H9 (cell line): Measurements from ENCODE around the gene GHRL. TPM values are rescaled to one million over a fixed set of nuclear protein-coding genes. Genes with fewer than 3 reads are reported as not detected.

Experiments
- DNase-seq: peaks from one replicate; pipeline ENCODE4 v3.0.0-alpha.2; 2017
- H2AFZ ChIP-seq: one replicate; pipeline ENCODE4 v1.6.1; 2013; ENCODE audit warnings: mild to moderate bottlenecking, low read length, control low read depth, moderate library complexity
- H2AK5ac ChIP-seq: 2 replicates; pipeline ENCODE4 v1.6.1; 2013; ENCODE audit warnings: low read length, control low read depth, mixed read lengths; ENCODE audit not compliant: insufficient read length
- H2BK120ac ChIP-seq: one replicate; pipeline ENCODE4 v1.6.1; 2013; ENCODE audit warnings: low read depth, mild to moderate bottlenecking, low read length, control low read depth, inconsistent platforms; ENCODE audit not compliant: poor library complexity, severe bottlenecking
- H2BK12ac ChIP-seq: 2 replicates; pipeline ENCODE4 v1.6.1; 2013; ENCODE audit warnings: low read length, control low read depth, mixed read lengths, low read depth; ENCODE audit not compliant: insufficient read length
- H2BK15ac ChIP-seq: 2 replicates; pipeline ENCODE4 v1.6.1; 2013; ENCODE audit warnings: low read depth, low read length, control low read depth
- H2BK20ac ChIP-seq: one replicate; pipeline ENCODE4 v1.6.1; 2013; ENCODE audit warnings: low read depth, mild to moderate bottlenecking, low read length, control low read depth, inconsistent platforms; ENCODE audit not compliant: poor library complexity, severe bottlenecking
- H2BK5ac ChIP-seq: 2 replicates; pipeline ENCODE4 v1.6.1; 2013; ENCODE audit warnings: low read length, control low read depth, mixed read lengths; ENCODE audit not compliant: insufficient read length
- H3K14ac ChIP-seq: 2 replicates; pipeline ENCODE4 v1.6.1; 2013; ENCODE audit warnings: low read length, control low read depth; ENCODE audit not compliant: insufficient read depth
- H3K18ac ChIP-seq: 2 replicates; pipeline ENCODE4 v1.6.1; 2013; ENCODE audit warnings: low read depth, mild to moderate bottlenecking, mixed read lengths, low read length, control low read depth; ENCODE audit not compliant: insufficient read length
- H3K23ac ChIP-seq: 2 replicates; pipeline ENCODE4 v1.6.1; 2013; ENCODE audit warnings: low read length, control low read depth, mixed read lengths, low read depth; ENCODE audit not compliant: insufficient read length
- H3K23me2 ChIP-seq: 2 replicates; pipeline ENCODE4 v1.6.1; 2013; ENCODE audit warnings: low read depth, mild to moderate bottlenecking, mixed read lengths, low read length, control low read depth; ENCODE audit not compliant: insufficient read length, poor library complexity, severe bottlenecking
- H3K27ac ChIP-seq: 2 replicates; pipeline ENCODE4 v1.5.1; 2013; ENCODE audit warnings: low read length, control low read depth, mixed read lengths, low read depth; ENCODE audit not compliant: insufficient read length
- H3K27me3 ChIP-seq: 2 replicates; pipeline ENCODE4 v1.6.1; 2013; ENCODE audit warnings: low read length, control low read depth, inconsistent platforms; ENCODE audit not compliant: insufficient read depth
- H3K4ac ChIP-seq: 2 replicates; pipeline ENCODE4 v1.6.1; 2013; ENCODE audit warnings: low read depth, mild to moderate bottlenecking, control low read depth, inconsistent platforms, low read length, moderate library complexity
- H3K4me1 ChIP-seq: 2 replicates; pipeline ENCODE4 v1.6.1; 2013; ENCODE audit warnings: low read length, control low read depth, inconsistent platforms; ENCODE audit not compliant: insufficient read depth
- H3K4me2 ChIP-seq: 2 replicates; pipeline ENCODE4 v1.6.1; 2013; ENCODE audit warnings: low read length, control low read depth, mixed read lengths; ENCODE audit not compliant: insufficient read length, insufficient read depth
- H3K56ac ChIP-seq: 2 replicates; pipeline ENCODE4 v1.6.1; 2013; ENCODE audit warnings: low read depth, mild to moderate bottlenecking, mixed read lengths, low read length, control low read depth; ENCODE audit not compliant: insufficient read length
- H3K79me1 ChIP-seq: 2 replicates; pipeline ENCODE4 v1.6.1; 2013; ENCODE audit warnings: low read depth, mild to moderate bottlenecking, moderate library complexity, low read length, control low read depth, inconsistent platforms; ENCODE audit not compliant: insufficient read depth, poor library complexity, severe bottlenecking
- H3K79me2 ChIP-seq: 2 replicates; pipeline ENCODE4 v1.6.1; 2013; ENCODE audit warnings: low read length, control low read depth, inconsistent platforms; ENCODE audit not compliant: insufficient read depth
- H3K9ac ChIP-seq: 2 replicates; pipeline ENCODE4 v1.6.1; 2013; ENCODE audit warnings: low read length, control low read depth, mixed read lengths; ENCODE audit not compliant: insufficient read length; ENCODE audit errors: extremely low read depth
- H3K9me3 ChIP-seq: one replicate; pipeline ENCODE4 v1.6.1; 2013; ENCODE audit warnings: low read depth, low read length, inconsistent platforms; ENCODE audit not compliant: control insufficient read depth
- H3T11ph ChIP-seq: one replicate; pipeline ENCODE4 v1.6.1; 2013; ENCODE audit warnings: mild to moderate bottlenecking, low read length, control low read depth, inconsistent platforms
- H4K20me1 ChIP-seq: one replicate; pipeline ENCODE4 v1.6.1; 2013; ENCODE audit not compliant: control insufficient read depth, insufficient read length, insufficient read depth
- H4K5ac ChIP-seq: 2 replicates; pipeline ENCODE4 v1.6.1; 2013; ENCODE audit warnings: low read depth, mild to moderate bottlenecking, mixed read lengths, low read length, control low read depth; ENCODE audit not compliant: insufficient read length
- H4K8ac ChIP-seq: replicated peaks from 2 replicates; pipeline ENCODE4 v1.6.1; 2013; ENCODE audit warnings: low read length, control low read depth, mixed read lengths, low read depth; ENCODE audit not compliant: insufficient read length
- H4K91ac ChIP-seq: 2 replicates; pipeline ENCODE4 v1.6.1; 2013; ENCODE audit warnings: low read depth, mild to moderate bottlenecking, moderate library complexity, mixed read lengths, low read length, control low read depth; ENCODE audit not compliant: insufficient read length
- H3K27ac Mint-ChIP-seq, 3 experiments: 2 replicates in 2 of 3; 3 replicates in 1 of 3; pipeline ENCODE4 v1.8.0; 2020 to 2021; ENCODE audit warnings: mixed read lengths in 3 of 3, mild to moderate bottlenecking in 1 of 3, moderate library complexity in 1 of 3
- H3K27me3 Mint-ChIP-seq: 2 replicates; pipeline ENCODE4 v1.8.0; 2021; ENCODE audit warnings: low read depth, mild to moderate bottlenecking, moderate library complexity, mixed read lengths
- H3K36me3 Mint-ChIP-seq, 3 experiments: 2 replicates in 2 of 3; 3 replicates in 1 of 3; pipeline ENCODE4 v1.8.0; 2020 to 2021; ENCODE audit warnings: low read depth in 3 of 3, mixed read lengths in 3 of 3; ENCODE audit not compliant: insufficient read depth in 1 of 3
- H3K4me1 Mint-ChIP-seq, 2 experiments: 2 replicates each; pipeline ENCODE4 v1.8.0; 2020; ENCODE audit warnings: mixed read lengths in 2 of 2
- H3K4me3 Mint-ChIP-seq, 2 experiments: 2 replicates in 1 of 2; 3 replicates in 1 of 2; pipeline ENCODE4 v1.8.0; 2020 to 2021; ENCODE audit warnings: mild to moderate bottlenecking in 2 of 2, mixed read lengths in 2 of 2, moderate library complexity in 1 of 2
- H3K9me3 Mint-ChIP-seq, 2 experiments: 2 replicates in 1 of 2; 3 replicates in 1 of 2; pipeline ENCODE4 v1.8.0; 2020; ENCODE audit warnings: mild to moderate bottlenecking in 2 of 2, mixed read lengths in 2 of 2, moderate library complexity in 1 of 2
- WGBS: extraction: QIAGEN DNeasy Blood & Tissue Kit; methylation state at CpG from one replicate; pipeline ENCODE4 v1.1.7; 2013; ENCODE audit warnings: missing lambda C conversion rate, low lambda C conversion rate, mixed read lengths; ENCODE audit not compliant: insufficient read length; ENCODE audit errors: extremely low coverage; 5-methylcytosine and 5-hydroxymethylcytosine counted together
- total RNA-seq: library from RNA; stranded (reverse); gene quantifications from 2 replicates; pipeline ENCODE4 v1.2.1, GENCODE V29; 2021
- TF ChIP-seq, protein P1 (sequence below): fragments of 200-600 bp; sonication (generic); conservative IDR thresholded peaks from 3 replicates; pipeline ENCODE4 v1.8.0; 2021; ENCODE audit warnings: antibody characterized with exemption, mild to moderate bottlenecking

The GHRL gene
- total RNA-seq, 1 experiment from 2014 or later: 1.3 TPM

DNA sequence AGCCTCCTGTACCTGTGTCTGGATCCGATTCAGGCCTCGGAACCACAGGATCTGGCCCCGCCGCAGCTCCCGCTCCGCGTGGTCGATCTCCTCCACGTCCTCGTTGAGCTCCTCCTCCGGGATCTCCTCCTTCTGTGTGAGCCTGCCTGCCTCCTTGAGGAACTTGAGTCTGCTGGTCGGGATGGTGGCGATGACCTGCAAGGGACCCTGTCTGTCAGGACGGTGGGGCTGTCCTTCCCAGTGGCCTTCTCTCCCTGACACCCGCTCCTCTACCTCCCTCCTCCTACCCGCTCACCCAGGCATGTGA lies 45.4 kb upstream of the GHRL start:
- Histone ChIP-seq H2BK5ac (no peak overlapping the region), H4K20me1 (no peaks in the 10 kb centered on the region), H3K4me1 (peaks cover 2% of the 10 kb centered on the region; the same call in 1 of the 2 replicates), H3K4me2 (no peak overlapping the region), H2AFZ (no peak overlapping the region), H2BK120ac (no peak overlapping the region), H3K56ac (no peak overlapping the region), H3K9me3 (no peaks in the 10 kb centered on the region), H2AK5ac (no peak overlapping the region), H2BK15ac (no peak overlapping the region), H3K27ac (no peak overlapping the region), H3K23me2 (no peaks in the 10 kb centered on the region), H3K18ac (no peak overlapping the region), H3K79me2 (no peaks in the 10 kb centered on the region), H3K14ac (no peak overlapping the region), H3K79me1 (no peaks in the 10 kb centered on the region), H3T11ph (no peak overlapping the region), H4K5ac (no peak overlapping the region), H3K9ac (no peak overlapping the region), H2BK12ac (no peak overlapping the region), H3K23ac (no peak overlapping the region), H3K4ac (no peak overlapping the region), H4K8ac (no peak overlapping the region), H2BK20ac (no peak overlapping the region), H3K27me3 (no peaks in the 10 kb centered on the region), H4K91ac (no peak overlapping the region)
- no peaks in the 10 kb centered on the region for H3K9me3 Mint-ChIP-seq
- H3K4me1 Mint-ChIP-seq: peaks cover 14 to 23% of the 10 kb centered on the region in 2 experiments
- H3K27me3 Mint-ChIP-seq: peaks cover 6% of the 10 kb centered on the region
- WGBS: no CpG with 5 or more reads among the region's 16 CpGs
- H3K4me3 Mint-ChIP-seq: no peak overlapping the region
- DNase-seq: no peak
- H3K27ac Mint-ChIP-seq: peak overlapping the region in 2 of 3 experiments; percentile 36 to 59; a peak in 3 of 7 replicates
- H3K36me3 Mint-ChIP-seq: no peaks in the 10 kb centered on the region; a peak in 1 of 7 replicates
- TF ChIP-seq, protein P1, sequence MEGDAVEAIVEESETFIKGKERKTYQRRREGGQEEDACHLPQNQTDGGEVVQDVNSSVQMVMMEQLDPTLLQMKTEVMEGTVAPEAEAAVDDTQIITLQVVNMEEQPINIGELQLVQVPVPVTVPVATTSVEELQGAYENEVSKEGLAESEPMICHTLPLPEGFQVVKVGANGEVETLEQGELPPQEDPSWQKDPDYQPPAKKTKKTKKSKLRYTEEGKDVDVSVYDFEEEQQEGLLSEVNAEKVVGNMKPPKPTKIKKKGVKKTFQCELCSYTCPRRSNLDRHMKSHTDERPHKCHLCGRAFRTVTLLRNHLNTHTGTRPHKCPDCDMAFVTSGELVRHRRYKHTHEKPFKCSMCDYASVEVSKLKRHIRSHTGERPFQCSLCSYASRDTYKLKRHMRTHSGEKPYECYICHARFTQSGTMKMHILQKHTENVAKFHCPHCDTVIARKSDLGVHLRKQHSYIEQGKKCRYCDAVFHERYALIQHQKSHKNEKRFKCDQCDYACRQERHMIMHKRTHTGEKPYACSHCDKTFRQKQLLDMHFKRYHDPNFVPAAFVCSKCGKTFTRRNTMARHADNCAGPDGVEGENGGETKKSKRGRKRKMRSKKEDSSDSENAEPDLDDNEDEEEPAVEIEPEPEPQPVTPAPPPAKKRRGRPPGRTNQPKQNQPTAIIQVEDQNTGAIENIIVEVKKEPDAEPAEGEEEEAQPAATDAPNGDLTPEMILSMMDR: no peak
